Activated T-cell treated with anti-CD3 and anti-CD28 coated beads, Interleukin-2, amount 50 U/mL, for 72 hours (primary cell): Measurements from ENCODE around the gene PTEN. TPM values are rescaled to one million over a fixed set of nuclear protein-coding genes. Genes with fewer than 3 reads are reported as not detected.

Experiments
- ATAC-seq, 2 donors: fragments of 150-1000 bp; cut with Tn5 transposase; replicated peaks in 1 of 2; 2 replicates each; pipeline ENCODE4 v1.10.0; 2021; ENCODE audit warnings: moderate library complexity in 2 of 2, mild to moderate bottlenecking in 1 of 2
- DNase-seq, 2 donors: peaks; one replicate each; pipeline ENCODE4 v3.0.0; 2021 to 2022; ENCODE audit warnings: mixed read lengths in 1 of 2
- H3K27ac Mint-ChIP-seq: one replicate; pipeline ENCODE4 v1.8.0; 2022; ENCODE audit warnings: mild to moderate bottlenecking, moderate library complexity, mixed read lengths
- H3K27me3 Mint-ChIP-seq: one replicate; pipeline ENCODE4 v1.8.0; 2022; ENCODE audit warnings: low read depth, mixed read lengths
- H3K36me3 Mint-ChIP-seq, 2 donors: one replicate each; pipeline ENCODE4 v1.8.0; 2022; ENCODE audit warnings: mixed read lengths in 2 of 2, mild to moderate bottlenecking in 1 of 2; ENCODE audit not compliant: insufficient read depth in 2 of 2
- H3K4me1 Mint-ChIP-seq: one replicate; pipeline ENCODE4 v1.8.0; 2022; ENCODE audit warnings: low read depth, mixed read lengths
- H3K4me3 Mint-ChIP-seq, 2 donors: one replicate each; pipeline ENCODE4 v1.8.0; 2022; ENCODE audit warnings: mild to moderate bottlenecking in 2 of 2, mixed read lengths in 2 of 2, moderate library complexity in 2 of 2
- H3K9me3 Mint-ChIP-seq, 2 donors: one replicate each; pipeline ENCODE4 v1.8.0; 2022; ENCODE audit warnings: mixed read lengths in 2 of 2
- total RNA-seq, 2 donors: library from RNA; stranded (reverse); gene quantifications; one replicate each; pipeline ENCODE4 v1.2.3, GENCODE V29; 2022

Gene PTEN
- total RNA-seq, 2 donors from 2014 or later: 64.9 to 71.6 TPM

DNA sequence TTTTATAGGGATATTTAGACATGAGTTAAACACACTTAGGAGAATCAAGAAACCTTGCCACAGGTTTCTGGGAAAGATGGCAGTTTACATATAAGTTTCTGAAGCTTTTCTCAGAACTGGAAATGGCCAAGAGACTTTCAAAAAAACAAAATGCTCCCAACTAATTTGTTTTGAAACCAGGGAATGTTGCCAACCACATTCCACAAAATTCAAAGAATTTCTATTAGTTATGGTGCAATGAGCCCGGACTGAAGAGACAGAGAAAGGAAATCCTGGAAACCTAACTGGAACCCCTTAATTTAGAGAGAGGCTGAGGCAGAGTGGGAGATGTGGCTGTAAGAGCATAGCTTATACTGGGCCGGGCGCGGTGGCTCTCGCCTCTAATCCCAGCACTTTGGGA lies 128.5 kb downstream of the PTEN start:
- DNase-seq (no peak), ATAC-seq (no peak)
- Mint-ChIP-seq H3K4me1 (peaks cover 12% of the 10 kb centered on the region), H3K27ac (no peak overlapping the region), H3K27me3 (peaks cover 9% of the 10 kb centered on the region), H3K36me3 (no peaks in the 10 kb centered on the region), H3K4me3 (no peak overlapping the region), H3K9me3 (peaks cover 0 to 6% of the 10 kb centered on the region in 2 donors)

DNA sequence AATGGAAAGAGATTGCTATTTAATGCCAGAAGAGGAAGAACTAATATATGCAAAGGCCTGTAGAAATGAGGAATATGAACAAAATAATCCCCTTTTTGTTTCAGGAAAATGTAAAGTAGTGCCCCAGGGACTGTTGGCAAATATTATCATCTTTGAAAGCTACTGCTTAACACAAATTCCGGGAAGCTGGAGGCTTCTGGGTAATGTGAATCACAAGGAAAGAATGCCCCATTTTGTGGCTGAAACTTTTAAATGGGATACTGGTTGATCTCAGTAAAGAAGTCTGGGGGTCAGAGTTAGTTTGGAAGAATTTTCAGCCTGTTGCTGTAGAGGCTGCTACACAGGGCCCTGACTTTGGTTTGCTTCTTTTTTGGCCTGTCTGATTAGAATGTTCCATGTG lies 141.0 kb downstream of the PTEN start:
- peaks cover 4 to 7% of the 10 kb centered on the region in 2 donors for H3K9me3 Mint-ChIP-seq
- H3K27me3 Mint-ChIP-seq: no peaks in the 10 kb centered on the region
- H3K4me3 Mint-ChIP-seq: no peak overlapping the region
- H3K4me1 Mint-ChIP-seq: no peaks in the 10 kb centered on the region
- ATAC-seq: no peak
- H3K27ac Mint-ChIP-seq: no peak overlapping the region
- DNase-seq: no peak
- H3K36me3 Mint-ChIP-seq: peaks cover 0 to 1% of the 10 kb centered on the region in 2 donors

DNA sequence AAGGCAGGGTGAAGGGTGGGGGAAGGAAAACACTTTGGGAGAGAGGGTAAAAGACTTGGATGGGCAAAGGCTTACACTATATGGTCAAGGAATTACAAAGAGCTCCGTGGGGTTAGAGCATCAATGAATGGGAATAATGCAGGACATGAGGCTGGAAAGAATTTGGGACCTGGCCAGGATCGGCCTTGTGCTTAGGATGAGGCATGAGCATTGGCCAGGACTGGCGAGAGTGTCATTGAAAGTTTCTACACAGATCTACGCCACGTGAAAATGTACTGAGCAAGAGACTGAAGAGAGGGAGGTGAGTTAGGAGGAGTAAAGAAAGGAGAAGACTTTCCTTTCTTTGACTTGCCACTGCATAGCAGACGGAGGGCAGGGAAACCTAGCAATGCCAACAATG lies 142.8 kb downstream of the PTEN start:
- Mint-ChIP-seq H3K27me3 (no peaks in the 10 kb centered on the region), H3K27ac (no peak overlapping the region), H3K9me3 (peaks cover under 1 to 8% of the 10 kb centered on the region in 2 donors), H3K36me3 (no peaks in the 10 kb centered on the region), H3K4me1 (no peaks in the 10 kb centered on the region), H3K4me3 (no peak overlapping the region)
- ATAC-seq (no peak), DNase-seq (no peak)

DNA sequence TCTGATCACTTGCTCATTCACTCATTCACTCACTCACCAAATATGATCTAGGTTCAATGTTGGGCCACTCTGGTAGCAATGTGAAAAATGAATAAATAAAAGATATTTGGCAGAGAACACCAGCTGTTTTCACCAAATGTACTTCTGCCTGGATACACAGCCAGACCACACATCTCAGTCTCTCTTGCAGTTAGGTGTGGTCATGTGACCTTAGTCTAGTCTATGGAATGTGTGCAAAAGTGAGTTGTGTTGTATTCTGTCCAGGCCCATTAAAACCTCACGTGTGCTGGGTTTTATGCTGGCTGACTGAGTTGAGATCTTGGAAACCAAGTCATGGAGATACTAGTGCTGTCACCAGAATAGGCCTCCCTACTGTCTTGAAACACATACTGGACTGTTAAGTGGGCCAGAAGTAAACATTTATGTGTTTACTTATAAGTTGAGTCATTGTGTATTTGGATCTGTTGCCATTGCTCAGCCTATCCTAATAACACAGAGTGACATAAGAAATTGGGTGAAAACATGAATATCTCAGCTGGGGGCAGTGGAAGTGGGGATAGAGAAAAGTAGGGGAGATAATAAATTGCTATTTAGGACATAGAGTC lies 145.5 kb downstream of the PTEN start:
- Mint-ChIP-seq H3K4me3 (no peak overlapping the region), H3K9me3 (peaks cover 5 to 8% of the 10 kb centered on the region in 2 donors), H3K4me1 (no peaks in the 10 kb centered on the region), H3K36me3 (no peaks in the 10 kb centered on the region), H3K27me3 (no peaks in the 10 kb centered on the region), H3K27ac (no peak overlapping the region)
- no peak for DNase-seq
- no peak for ATAC-seq

DNA sequence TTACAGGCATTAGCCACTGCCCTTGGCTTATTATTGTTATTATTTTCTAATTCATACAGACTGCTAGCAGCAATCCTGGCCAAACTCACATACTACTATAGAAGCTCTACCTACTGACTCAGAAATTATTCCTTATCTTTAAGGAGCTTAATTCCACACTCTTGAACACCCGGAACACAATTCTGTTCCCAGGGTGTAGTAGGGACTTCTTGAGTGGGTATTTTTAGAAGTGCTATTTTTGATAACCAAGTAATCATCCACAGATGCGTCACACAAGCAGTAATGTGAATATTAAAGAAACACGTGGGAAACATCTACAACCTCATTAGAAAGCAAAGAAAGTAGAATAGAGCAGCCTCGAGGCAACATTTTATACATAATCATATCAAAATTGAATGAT lies 149.2 kb downstream of the PTEN start:
- H3K36me3 Mint-ChIP-seq: no peaks in the 10 kb centered on the region
- H3K4me1 Mint-ChIP-seq: no peaks in the 10 kb centered on the region
- DNase-seq (no peak), ATAC-seq (no peak)
- no peak overlapping the region for H3K4me3 Mint-ChIP-seq
- H3K27ac Mint-ChIP-seq: no peak overlapping the region
- peaks cover 3 to 5% of the 10 kb centered on the region in 2 donors for H3K9me3 Mint-ChIP-seq
- no peaks in the 10 kb centered on the region for H3K27me3 Mint-ChIP-seq

DNA sequence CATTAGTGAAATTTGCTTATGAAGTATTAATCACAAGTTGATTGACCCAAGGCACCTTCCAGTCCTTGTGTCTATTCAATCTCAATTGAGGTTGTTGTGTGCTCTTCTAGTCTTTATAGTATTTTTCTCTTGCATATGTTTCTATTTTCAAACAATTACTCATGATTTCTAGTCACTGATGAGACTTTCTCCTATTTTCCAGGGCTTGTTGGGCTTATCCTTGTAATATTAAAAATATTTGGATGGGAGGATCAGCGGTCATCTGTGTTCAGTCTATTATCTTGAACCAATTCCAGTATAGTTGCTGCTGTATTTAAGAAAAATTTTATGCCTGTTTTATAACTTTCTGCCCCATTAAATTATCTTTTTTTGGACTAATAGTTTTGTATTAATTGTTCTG lies 154.4 kb downstream of the PTEN start:
- no peaks in the 10 kb centered on the region for H3K4me1 Mint-ChIP-seq

DNA sequence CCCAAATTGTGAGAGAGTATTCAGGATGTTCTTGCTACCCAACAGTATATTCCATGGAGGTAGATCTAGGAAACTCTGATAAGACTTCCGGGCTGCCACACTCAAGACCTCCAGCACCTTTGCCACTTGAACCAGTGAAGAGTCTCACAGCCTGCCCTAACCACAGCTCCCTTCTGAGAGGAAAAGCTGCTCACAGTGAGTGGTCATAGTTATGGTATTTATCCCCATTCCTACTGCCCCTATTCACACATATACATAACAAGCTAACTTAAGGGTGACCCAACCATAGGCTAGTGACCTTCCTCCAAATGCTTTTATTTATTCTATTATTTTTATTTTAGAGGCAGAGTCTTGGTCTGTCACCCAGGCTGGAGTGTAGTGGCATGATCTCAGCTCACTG lies 156.3 kb downstream of the PTEN start:
- Mint-ChIP-seq H3K9me3 (peaks cover 0 to 4% of the 10 kb centered on the region in 2 donors), H3K36me3 (peaks cover 1 to 2% of the 10 kb centered on the region in 2 donors), H3K4me3 (no peak overlapping the region), H3K27ac (no peak overlapping the region), H3K27me3 (no peaks in the 10 kb centered on the region), H3K4me1 (no peaks in the 10 kb centered on the region)
- no peak for DNase-seq
- no peak for ATAC-seq

More for the DNA sequence above, 154.4 kb downstream of the PTEN start:
- Mint-ChIP-seq H3K27ac (no peak overlapping the region), H3K27me3 (no peaks in the 10 kb centered on the region), H3K36me3 (peaks cover 1 to 2% of the 10 kb centered on the region in 2 donors), H3K4me3 (no peak overlapping the region), H3K9me3 (no peaks in the 10 kb centered on the region)
- DNase-seq (no peak), ATAC-seq (no peak)

Other genes with a start within 250 kb of the PTEN start
- under 1 TPM; 0.53 to 0.69 TPM for gene PAPSS2, start 203.7 kb upstream of the PTEN start, total RNA-seq
- gene ATAD1, start 45.4 kb upstream of the PTEN start, total RNA-seq: 10 to 100 TPM; 54.2 to 55.9 TPM
- under 1 TPM; 0.22 to 0.46 TPM for gene KLLN, start 92 bp upstream of the PTEN start, total RNA-seq